ENCODE measurements around the gene SLC25A53.

The SLC25A53 gene

DNA sequence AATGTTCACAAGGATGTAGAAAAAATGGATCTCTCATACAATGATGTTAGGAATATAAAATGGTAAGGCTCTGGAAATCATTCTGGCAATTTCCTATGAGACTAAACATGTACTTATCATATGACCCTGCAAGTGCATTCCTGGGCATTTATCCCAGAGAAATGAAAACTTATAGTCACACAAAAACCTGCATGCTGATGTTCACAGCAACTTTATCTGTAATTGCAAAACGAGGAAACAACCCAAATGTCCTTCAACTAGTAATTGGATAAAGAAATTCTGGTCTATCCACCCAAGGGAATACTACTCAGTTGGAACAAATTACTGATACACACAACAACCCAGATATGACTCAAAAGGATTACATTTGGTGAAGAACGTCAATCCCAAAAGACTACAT is 30.0 kb downstream of the SLC25A53 start:
- Histone ChIP-seq H3K9me2 (replicated peaks; ENCODE audit: insufficient read depth, low read length) (no peaks in the 10 kb centered on the region), H3K27ac (ENCODE audit: low read depth, low read length) (no peak overlapping the region), H3K4me3 (ENCODE audit: insufficient read depth, low read length, poor library complexity, severe bottlenecking) (no peak overlapping the region), H3K4me2 (ENCODE audit: low read depth, low read length, poor library complexity, severe bottlenecking) (no peak overlapping the region), H3K9me3 (ENCODE audit: insufficient read depth, low read length) (no peaks in the 10 kb centered on the region), H3K27me3 (ENCODE audit: low read length) (no peaks in the 10 kb centered on the region), H4K20me1 (ENCODE audit: low read depth, low read length) (no peaks in the 10 kb centered on the region), H3K79me2 (ENCODE audit: insufficient read depth, low read length) (no peaks in the 10 kb centered on the region), H3K9ac (ENCODE audit: low read length) (no peak overlapping the region), H3K36me3 (ENCODE audit: low read length) (no peaks in the 10 kb centered on the region), H3F3A (ENCODE audit: insufficient read depth) (no peaks in the 10 kb centered on the region), H2AFZ (ENCODE audit: low read depth, low read length, severe bottlenecking) (no peak overlapping the region)
- no peak for TF ChIP-seq EZH2phosphoT487 (conservative IDR thresholded peaks at IDR 0.05; ENCODE audit: low read length)
- TF ChIP-seq, protein P1, sequence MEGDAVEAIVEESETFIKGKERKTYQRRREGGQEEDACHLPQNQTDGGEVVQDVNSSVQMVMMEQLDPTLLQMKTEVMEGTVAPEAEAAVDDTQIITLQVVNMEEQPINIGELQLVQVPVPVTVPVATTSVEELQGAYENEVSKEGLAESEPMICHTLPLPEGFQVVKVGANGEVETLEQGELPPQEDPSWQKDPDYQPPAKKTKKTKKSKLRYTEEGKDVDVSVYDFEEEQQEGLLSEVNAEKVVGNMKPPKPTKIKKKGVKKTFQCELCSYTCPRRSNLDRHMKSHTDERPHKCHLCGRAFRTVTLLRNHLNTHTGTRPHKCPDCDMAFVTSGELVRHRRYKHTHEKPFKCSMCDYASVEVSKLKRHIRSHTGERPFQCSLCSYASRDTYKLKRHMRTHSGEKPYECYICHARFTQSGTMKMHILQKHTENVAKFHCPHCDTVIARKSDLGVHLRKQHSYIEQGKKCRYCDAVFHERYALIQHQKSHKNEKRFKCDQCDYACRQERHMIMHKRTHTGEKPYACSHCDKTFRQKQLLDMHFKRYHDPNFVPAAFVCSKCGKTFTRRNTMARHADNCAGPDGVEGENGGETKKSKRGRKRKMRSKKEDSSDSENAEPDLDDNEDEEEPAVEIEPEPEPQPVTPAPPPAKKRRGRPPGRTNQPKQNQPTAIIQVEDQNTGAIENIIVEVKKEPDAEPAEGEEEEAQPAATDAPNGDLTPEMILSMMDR (IDR thresholded peaks at IDR 0.05; ENCODE audit: insufficient read depth, low read length, poor library complexity, severe bottlenecking), result no peak

DNA sequence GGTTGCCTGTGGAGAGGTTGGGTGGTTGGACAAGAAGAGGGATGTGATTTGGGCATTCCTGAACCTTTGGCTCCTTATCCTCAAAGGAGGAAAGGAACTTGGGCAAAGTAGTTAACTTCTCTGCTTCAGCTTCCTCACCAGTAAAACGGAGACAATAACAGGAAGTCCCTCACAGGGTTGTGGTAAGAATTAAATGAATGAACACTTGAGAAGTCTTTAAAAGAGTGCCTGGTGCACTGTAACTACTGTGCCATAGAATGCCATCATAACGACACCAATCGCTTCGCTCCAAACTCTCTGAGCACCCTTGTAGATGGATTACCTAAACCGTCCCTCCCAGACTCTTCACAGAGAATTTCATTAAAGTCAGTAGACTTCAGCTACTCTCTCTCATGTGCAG is 34.0 kb downstream of the SLC25A53 start:
- Histone ChIP-seq H3K27me3 (ENCODE audit: low read length) (no peaks in the 10 kb centered on the region), H3K9me3 (ENCODE audit: insufficient read depth, low read length) (no peaks in the 10 kb centered on the region), H2AFZ (ENCODE audit: low read depth, low read length, severe bottlenecking) (no peak overlapping the region), H3F3A (ENCODE audit: insufficient read depth) (no peaks in the 10 kb centered on the region), H3K27ac (ENCODE audit: low read depth, low read length) (no peak overlapping the region), H3K4me3 (ENCODE audit: insufficient read depth, low read length, poor library complexity, severe bottlenecking) (no peak overlapping the region), H4K20me1 (ENCODE audit: low read depth, low read length) (no peaks in the 10 kb centered on the region), H3K4me2 (ENCODE audit: low read depth, low read length, poor library complexity, severe bottlenecking) (no peak overlapping the region), H3K79me2 (ENCODE audit: insufficient read depth, low read length) (no peaks in the 10 kb centered on the region), H3K36me3 (ENCODE audit: low read length) (no peaks in the 10 kb centered on the region), H3K9ac (ENCODE audit: low read length) (no peak overlapping the region), H3K9me2 (replicated peaks; ENCODE audit: insufficient read depth, low read length) (no peaks in the 10 kb centered on the region)
- TF ChIP-seq EZH2phosphoT487 (conservative IDR thresholded peaks at IDR 0.05; ENCODE audit: low read length), result no peak
- TF ChIP-seq, protein P1 (IDR thresholded peaks at IDR 0.05; ENCODE audit: insufficient read depth, low read length, poor library complexity, severe bottlenecking), result no peak

DNA sequence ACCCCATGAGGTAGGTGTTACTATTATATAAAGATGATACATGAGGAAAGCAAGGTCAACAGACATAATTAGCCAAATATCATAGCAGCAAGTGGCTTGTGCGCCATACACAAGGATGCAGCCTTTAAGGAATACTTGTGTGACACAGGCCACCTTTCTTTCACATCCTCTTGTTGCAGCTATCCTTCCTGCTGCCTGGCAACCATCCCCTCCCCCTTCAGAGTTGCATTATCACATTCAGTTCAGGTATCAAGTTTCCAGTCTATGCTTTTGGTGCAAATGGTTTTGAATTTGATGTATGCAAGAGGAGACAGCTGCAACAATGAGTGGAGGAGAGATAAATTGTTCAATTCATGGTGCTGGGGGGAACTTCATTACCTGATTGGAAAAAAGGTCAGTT is 38.0 kb downstream of the SLC25A53 start:
- Histone ChIP-seq H4K20me1 (ENCODE audit: low read depth, low read length) (no peaks in the 10 kb centered on the region), H3K9me3 (ENCODE audit: insufficient read depth, low read length) (no peaks in the 10 kb centered on the region), H3F3A (ENCODE audit: insufficient read depth) (no peaks in the 10 kb centered on the region), H3K9me2 (replicated peaks; ENCODE audit: insufficient read depth, low read length) (no peaks in the 10 kb centered on the region), H3K36me3 (ENCODE audit: low read length) (no peaks in the 10 kb centered on the region), H3K79me2 (ENCODE audit: insufficient read depth, low read length) (no peaks in the 10 kb centered on the region), H3K27me3 (ENCODE audit: low read length) (no peaks in the 10 kb centered on the region), H2AFZ (ENCODE audit: low read depth, low read length, severe bottlenecking) (no peak overlapping the region), H3K4me3 (ENCODE audit: insufficient read depth, low read length, poor library complexity, severe bottlenecking) (no peak overlapping the region), H3K4me2 (ENCODE audit: low read depth, low read length, poor library complexity, severe bottlenecking) (no peak overlapping the region), H3K27ac (ENCODE audit: low read depth, low read length) (no peak overlapping the region), H3K9ac (ENCODE audit: low read length) (no peak overlapping the region)
- no peak for TF ChIP-seq EZH2phosphoT487 (conservative IDR thresholded peaks at IDR 0.05; ENCODE audit: low read length)
- TF ChIP-seq, protein P1 (IDR thresholded peaks at IDR 0.05; ENCODE audit: insufficient read depth, low read length, poor library complexity, severe bottlenecking), result no peak
